ENCODE data around the gene DNAI1.

Gene DNAI1

GRCh38 chr9:34426347-34427074 is 32.1 kb upstream of the DNAI1 start:
- no peak for TF ChIP-seq EZH2 (IDR thresholded peaks at IDR 0.05; ENCODE audit: borderline replicate concordance, low read length)
- TF ChIP-seq, protein P1, sequence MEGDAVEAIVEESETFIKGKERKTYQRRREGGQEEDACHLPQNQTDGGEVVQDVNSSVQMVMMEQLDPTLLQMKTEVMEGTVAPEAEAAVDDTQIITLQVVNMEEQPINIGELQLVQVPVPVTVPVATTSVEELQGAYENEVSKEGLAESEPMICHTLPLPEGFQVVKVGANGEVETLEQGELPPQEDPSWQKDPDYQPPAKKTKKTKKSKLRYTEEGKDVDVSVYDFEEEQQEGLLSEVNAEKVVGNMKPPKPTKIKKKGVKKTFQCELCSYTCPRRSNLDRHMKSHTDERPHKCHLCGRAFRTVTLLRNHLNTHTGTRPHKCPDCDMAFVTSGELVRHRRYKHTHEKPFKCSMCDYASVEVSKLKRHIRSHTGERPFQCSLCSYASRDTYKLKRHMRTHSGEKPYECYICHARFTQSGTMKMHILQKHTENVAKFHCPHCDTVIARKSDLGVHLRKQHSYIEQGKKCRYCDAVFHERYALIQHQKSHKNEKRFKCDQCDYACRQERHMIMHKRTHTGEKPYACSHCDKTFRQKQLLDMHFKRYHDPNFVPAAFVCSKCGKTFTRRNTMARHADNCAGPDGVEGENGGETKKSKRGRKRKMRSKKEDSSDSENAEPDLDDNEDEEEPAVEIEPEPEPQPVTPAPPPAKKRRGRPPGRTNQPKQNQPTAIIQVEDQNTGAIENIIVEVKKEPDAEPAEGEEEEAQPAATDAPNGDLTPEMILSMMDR (IDR thresholded peaks at IDR 0.05; ENCODE audit: low read length), result no peak
- Histone ChIP-seq H2AFZ (ENCODE audit: low read length) (no peak overlapping the region), H3F3A (ENCODE audit: insufficient read depth, low read length) (no peaks in the 10 kb centered on the region), H3K9me2 (ENCODE audit: low read depth, low read length) (no peaks in the 10 kb centered on the region), H3K4me2 (ENCODE audit: low read length) (no peak overlapping the region), H3K4me3 (ENCODE audit: low read depth, low read length, poor library complexity, severe bottlenecking) (no peak overlapping the region), H3K79me2 (ENCODE audit: insufficient read depth, low read length) (no peaks in the 10 kb centered on the region), H3K9me3 (ENCODE audit: low read length) (no peaks in the 10 kb centered on the region), H3K27ac (ENCODE audit: low read depth, low read length, poor library complexity, severe bottlenecking) (no peak overlapping the region), H3K27me3 (ENCODE audit: insufficient read depth, low read length) (no peaks in the 10 kb centered on the region), H3K36me3 (ENCODE audit: insufficient read depth, low read length) (no peaks in the 10 kb centered on the region), H4K20me1 (ENCODE audit: insufficient read depth, low read length) (no peaks in the 10 kb centered on the region), H3K9ac (ENCODE audit: low read length) (no peak overlapping the region), H3K4me1 (ENCODE audit: insufficient read depth, low read length, severe bottlenecking) (no peaks in the 10 kb centered on the region)

GRCh38 chr9:34428325-34428958 is 30.2 kb upstream of the DNAI1 start:
- no peaks in the 10 kb centered on the region for H3K27me3 ChIP-seq (ENCODE audit: insufficient read depth, low read length)
- H3K4me1 ChIP-seq (ENCODE audit: insufficient read depth, low read length, severe bottlenecking), result no peaks in the 10 kb centered on the region
- H3K79me2 ChIP-seq (ENCODE audit: insufficient read depth, low read length), result no peaks in the 10 kb centered on the region
- H3F3A ChIP-seq (ENCODE audit: insufficient read depth, low read length), result no peaks in the 10 kb centered on the region
- no peaks in the 10 kb centered on the region for H4K20me1 ChIP-seq (ENCODE audit: insufficient read depth, low read length)
- no peaks in the 10 kb centered on the region for H3K9me2 ChIP-seq (ENCODE audit: low read depth, low read length)
- TF ChIP-seq EZH2 (IDR thresholded peaks at IDR 0.05; ENCODE audit: borderline replicate concordance, low read length), result no peak
- TF ChIP-seq, protein P1 (IDR thresholded peaks at IDR 0.05; ENCODE audit: low read length), result no peak
- no peak overlapping the region for H3K4me3 ChIP-seq (ENCODE audit: low read depth, low read length, poor library complexity, severe bottlenecking)
- no peak overlapping the region for H3K9ac ChIP-seq (ENCODE audit: low read length)
- H3K36me3 ChIP-seq (ENCODE audit: insufficient read depth, low read length), result no peaks in the 10 kb centered on the region
- no peak overlapping the region for H2AFZ ChIP-seq (ENCODE audit: low read length)
- no peaks in the 10 kb centered on the region for H3K9me3 ChIP-seq (ENCODE audit: low read length)
- H3K27ac ChIP-seq (ENCODE audit: low read depth, low read length, poor library complexity, severe bottlenecking), result no peak overlapping the region
- no peak overlapping the region for H3K4me2 ChIP-seq (ENCODE audit: low read length)

GRCh38 chr9:34430843-34431437 is 27.7 kb upstream of the DNAI1 start:
- Histone ChIP-seq H4K20me1 (ENCODE audit: insufficient read depth, low read length) (no peaks in the 10 kb centered on the region), H3K9me2 (ENCODE audit: low read depth, low read length) (no peaks in the 10 kb centered on the region), H3K9ac (ENCODE audit: low read length) (no peak overlapping the region), H3K27ac (ENCODE audit: low read depth, low read length, poor library complexity, severe bottlenecking) (no peak overlapping the region), H3K9me3 (ENCODE audit: low read length) (no peaks in the 10 kb centered on the region), H3K27me3 (ENCODE audit: insufficient read depth, low read length) (no peaks in the 10 kb centered on the region), H3F3A (ENCODE audit: insufficient read depth, low read length) (no peaks in the 10 kb centered on the region), H3K79me2 (ENCODE audit: insufficient read depth, low read length) (no peaks in the 10 kb centered on the region), H3K4me2 (ENCODE audit: low read length) (no peak overlapping the region), H3K4me1 (ENCODE audit: insufficient read depth, low read length, severe bottlenecking) (no peaks in the 10 kb centered on the region), H3K36me3 (ENCODE audit: insufficient read depth, low read length) (no peaks in the 10 kb centered on the region), H3K4me3 (ENCODE audit: low read depth, low read length, poor library complexity, severe bottlenecking) (no peak overlapping the region), H2AFZ (ENCODE audit: low read length) (no peak overlapping the region)
- no peak for TF ChIP-seq EZH2 (IDR thresholded peaks at IDR 0.05; ENCODE audit: borderline replicate concordance, low read length)
- TF ChIP-seq, protein P1 (IDR thresholded peaks at IDR 0.05; ENCODE audit: low read length), result no peak

All from OCI-LY1 (cell line).